Measurements from ENCODE around the gene KCNMB2.

Gene KCNMB2

DNA sequence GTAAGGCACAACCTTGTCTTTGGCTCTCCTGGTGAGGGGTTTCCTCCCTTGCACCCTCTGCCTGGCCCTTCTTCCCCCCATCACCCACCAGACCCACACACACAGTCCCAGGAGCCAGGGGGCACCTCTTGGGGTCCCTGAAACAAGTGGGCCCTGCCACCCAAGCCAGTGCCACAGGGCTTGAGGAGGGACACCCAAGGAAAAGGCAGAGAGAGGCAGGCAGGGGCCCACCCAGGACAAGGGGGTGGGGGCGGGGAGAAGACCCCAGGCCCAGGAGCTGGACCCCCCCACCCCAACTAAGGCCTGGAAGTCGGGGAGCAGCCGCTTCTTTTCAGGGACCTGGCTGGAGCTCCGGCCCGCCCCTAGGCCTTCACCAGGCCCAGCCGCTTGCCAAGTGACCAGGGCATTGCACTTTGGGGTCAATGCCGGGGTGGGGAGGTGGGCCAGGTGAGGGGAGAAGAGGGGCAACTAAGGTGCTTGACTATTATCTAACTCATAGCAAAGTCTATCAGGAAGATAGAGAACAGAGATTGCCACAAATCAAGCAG lies 88.9 kb downstream of the KCNMB2 start:
- DNase-seq = no peak
- in situ Hi-C loops (cut with MboI; ENCODE audit: low pct_unique_long_range_greater_than_20kb, low sequenced_read_pairs) = no loop called here

DNA sequence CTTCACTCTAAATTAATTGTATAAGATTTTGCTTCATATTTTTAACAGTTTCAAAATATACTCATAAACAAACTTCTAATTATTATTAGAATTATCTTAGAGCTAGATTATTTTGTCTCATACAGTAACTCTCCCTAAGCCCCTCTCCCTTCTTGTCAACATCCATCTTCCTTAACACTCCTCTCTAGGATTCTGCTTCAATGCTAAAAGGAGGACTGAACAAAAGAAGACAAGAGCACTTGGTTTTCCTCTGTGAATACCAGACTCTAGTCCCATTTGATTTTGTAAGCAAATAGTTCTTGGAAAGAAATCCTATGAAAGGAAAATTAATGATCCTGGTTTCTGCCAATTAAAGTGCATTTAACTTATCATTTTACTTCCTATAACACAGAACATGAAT lies 91.8 kb downstream of the KCNMB2 start:
- DNase-seq = no peak
- in situ Hi-C loops (cut with MboI; ENCODE audit: low pct_unique_long_range_greater_than_20kb, low sequenced_read_pairs) = no loop called here

DNA sequence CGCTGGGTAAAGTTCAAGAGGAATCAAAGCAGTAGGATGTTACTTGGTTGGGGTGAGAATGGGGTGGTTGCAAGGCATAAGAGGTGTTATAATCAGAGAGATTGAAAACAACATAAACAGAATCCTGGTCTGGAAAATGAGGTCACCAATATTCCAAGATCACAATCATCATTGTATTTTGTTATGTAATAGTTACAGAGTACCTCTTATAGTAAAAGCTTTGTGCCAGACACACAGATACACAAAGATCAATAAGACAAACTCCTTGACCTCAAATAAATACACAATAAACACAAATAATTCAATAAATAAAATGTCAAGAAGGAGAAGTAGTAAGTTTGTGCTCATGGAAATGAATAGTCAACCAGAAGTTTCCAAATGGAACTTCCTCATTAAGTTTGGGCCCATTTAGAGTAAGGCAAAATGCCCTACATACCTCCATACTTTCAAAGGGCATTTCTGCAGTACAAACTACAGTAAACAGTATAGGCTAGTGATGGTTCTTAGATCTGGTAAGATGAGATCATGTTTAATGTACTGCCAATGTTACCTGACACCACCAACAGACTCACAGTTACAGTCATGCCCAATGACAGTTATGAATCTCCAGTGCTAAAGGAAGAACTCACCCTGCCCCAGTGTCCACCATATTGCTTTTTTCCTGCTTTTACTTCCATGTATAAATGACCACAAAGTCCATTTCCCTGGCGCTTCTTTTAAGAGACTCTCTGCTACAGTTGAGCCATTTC lies 93.4 kb downstream of the KCNMB2 start:
- in situ Hi-C loops (cut with MboI; ENCODE audit: low pct_unique_long_range_greater_than_20kb, low sequenced_read_pairs) = no loop called here
- DNase-seq = no peak

DNA sequence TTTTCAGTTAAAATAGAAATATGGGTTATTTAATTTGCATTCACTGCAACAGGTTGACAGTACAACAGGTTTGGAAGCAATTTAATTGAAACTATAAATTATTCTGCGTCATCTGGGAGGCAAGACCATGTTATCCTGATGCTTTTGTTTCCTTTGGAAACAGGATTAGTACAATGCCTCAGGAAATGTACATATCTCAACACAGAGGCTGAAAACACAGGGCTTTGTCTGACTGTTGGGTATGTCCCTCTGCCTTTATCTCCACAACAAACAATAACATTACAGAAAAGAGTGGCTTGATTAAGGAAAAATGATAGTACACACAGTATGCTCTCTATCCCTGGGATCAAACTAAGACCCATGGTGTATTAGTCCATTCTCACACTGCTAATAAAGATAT lies 95.7 kb downstream of the KCNMB2 start:
- DNase-seq = no peak
- in situ Hi-C loops (cut with MboI; ENCODE audit: low pct_unique_long_range_greater_than_20kb, low sequenced_read_pairs) = no loop called here

DNA sequence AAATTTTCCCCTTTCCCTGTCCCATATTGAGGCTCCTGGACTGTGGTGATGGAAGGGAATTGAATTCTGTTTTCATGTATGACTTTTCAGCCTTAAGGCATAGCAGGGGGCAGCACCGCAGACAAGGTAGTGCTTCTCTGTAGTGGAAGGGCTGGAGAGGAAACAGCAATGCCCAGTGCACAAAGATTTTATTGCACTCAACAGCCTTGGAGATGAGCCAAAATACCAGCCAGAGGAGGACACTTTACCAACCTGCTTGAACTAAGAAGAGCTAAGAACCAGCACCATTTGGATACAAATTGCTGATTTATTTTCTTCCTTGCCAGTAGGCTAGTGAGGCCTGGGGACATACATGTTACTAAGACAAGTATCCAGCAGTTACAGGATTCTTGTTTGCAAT lies 98.7 kb downstream of the KCNMB2 start:
- in situ Hi-C loops (cut with MboI; ENCODE audit: low pct_unique_long_range_greater_than_20kb, low sequenced_read_pairs) = no loop called here
- no peak for DNase-seq

DNA sequence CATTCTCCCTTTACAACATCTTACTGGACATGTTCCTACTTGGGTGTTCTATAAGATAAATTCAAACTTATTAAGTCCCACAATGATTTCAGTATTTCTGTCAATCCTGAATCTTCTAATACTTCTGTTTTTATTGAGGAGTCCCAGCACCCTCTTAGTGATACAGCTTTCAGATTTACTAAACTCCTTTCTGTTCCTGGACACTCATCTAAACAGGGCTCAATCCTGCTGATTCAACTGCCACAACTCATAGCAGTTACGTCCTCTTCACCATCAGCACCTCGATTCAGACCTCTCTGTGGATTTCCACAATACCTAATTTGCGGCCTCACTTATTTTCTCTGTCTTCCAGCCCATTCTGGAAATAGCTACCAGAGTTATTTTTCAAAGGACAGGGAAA lies 101.6 kb downstream of the KCNMB2 start:
- no peak for DNase-seq
- in situ Hi-C loops (cut with MboI; ENCODE audit: low pct_unique_long_range_greater_than_20kb, low sequenced_read_pairs) = no loop called here

DNA sequence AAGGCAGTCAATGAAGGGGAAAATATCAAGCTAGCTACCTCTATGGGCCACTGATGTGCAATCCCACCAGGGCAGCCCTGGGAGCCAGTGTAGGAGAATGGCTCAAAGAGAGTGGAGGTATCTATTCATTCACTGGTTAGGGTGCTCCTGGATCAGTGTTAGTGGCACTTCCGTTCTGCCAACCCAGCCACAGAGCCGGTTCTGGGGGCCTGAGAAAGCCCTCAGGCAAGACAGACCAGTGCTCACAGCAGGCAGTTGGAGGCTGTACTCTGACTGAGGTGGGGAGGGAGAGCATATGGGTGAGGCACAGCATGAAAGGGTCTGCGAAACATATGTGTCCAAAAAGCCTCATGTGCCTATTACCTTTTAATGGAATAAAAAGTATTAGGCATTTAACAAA lies 109.3 kb downstream of the KCNMB2 start:
- in situ Hi-C loops (cut with MboI; ENCODE audit: low pct_unique_long_range_greater_than_20kb, low sequenced_read_pairs) = no loop called here
- DNase-seq = no peak

DNA sequence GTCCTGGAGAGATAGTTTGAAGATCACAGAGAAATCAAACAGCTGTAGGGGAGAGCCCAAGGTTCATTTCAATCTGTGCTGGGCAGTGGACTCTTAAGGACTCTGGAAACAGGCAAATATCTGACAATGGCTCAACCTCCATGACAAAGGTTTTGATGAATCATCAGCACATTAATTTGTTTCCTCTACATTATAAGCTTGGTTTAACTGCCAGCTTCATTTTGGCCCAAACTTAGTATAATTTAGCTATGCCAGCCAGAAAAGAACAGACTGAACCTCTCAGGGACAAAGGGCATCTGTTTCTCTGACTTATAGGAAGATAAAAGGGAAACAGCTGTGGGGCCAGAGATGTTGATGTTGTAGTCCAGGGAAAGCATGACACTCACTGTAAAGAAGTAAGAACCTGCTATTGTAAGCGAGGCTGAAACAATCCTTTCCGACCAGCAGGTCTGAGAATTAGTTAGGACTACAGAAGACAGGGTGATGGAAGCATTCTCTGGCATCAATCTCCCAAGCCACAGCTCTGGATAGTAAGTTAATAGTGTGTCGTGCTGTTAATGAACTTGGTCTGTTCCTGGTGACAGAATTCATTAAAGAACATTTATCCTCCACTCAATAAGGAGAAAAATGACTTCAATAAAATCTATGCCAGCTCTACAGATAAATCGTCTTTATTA lies 110.1 kb downstream of the KCNMB2 start:
- no peak for DNase-seq
- in situ Hi-C loops (cut with MboI; ENCODE audit: low pct_unique_long_range_greater_than_20kb, low sequenced_read_pairs) = no loop called here

DNA sequence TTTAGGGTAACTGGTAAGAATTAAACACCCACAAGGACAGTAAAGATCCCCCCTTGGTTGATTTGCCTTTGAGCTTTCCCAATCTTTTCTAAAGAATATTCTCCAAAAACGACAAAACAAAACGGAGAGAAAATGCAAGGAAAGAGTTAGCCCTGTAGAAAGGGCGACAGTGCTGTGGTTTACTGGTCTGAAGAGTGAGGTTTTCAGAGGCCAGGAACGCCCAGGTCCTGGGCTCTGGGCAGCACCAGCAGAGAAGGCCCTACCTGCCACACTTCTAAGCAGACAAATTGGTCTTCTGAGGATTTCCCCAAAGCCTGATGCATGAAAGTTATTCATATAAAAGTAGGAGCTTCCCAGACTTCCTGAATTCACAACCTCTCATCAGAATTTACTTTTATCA lies 119.3 kb downstream of the KCNMB2 start:
- DNase-seq = no peak
- in situ Hi-C loops (cut with MboI; ENCODE audit: low pct_unique_long_range_greater_than_20kb, low sequenced_read_pairs) = no loop called here

DNA sequence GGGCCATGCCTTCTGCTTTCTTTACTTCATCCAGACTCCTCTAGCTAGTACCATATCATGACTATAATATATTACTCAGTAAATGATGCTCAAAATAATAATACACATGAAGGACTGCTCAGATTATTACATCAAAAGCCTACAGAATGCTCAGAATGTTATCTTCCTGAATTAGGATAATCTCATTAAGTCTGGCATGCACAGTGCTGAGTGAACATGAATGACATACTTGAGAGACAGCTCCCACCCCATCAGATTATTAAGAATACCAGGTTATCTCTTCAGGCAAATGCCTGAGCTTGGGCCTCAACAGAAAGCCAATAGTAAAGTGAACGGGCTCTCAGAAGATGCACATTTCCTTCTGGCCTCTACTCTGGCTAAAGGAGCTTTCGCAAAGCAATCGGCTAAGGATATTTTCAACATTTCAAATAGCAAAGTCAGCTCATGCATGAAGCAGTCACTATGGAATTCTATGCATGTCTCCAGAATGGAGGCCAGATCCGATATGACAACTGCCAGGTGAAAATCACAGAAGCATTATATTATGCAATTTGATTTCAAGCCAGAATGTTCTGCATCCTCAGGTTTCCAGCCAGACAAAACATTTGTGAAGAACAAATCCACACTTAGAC lies 122.6 kb downstream of the KCNMB2 start:
- in situ Hi-C loops (cut with MboI; ENCODE audit: low pct_unique_long_range_greater_than_20kb, low sequenced_read_pairs) = no loop called here
- no peak for DNase-seq

DNA sequence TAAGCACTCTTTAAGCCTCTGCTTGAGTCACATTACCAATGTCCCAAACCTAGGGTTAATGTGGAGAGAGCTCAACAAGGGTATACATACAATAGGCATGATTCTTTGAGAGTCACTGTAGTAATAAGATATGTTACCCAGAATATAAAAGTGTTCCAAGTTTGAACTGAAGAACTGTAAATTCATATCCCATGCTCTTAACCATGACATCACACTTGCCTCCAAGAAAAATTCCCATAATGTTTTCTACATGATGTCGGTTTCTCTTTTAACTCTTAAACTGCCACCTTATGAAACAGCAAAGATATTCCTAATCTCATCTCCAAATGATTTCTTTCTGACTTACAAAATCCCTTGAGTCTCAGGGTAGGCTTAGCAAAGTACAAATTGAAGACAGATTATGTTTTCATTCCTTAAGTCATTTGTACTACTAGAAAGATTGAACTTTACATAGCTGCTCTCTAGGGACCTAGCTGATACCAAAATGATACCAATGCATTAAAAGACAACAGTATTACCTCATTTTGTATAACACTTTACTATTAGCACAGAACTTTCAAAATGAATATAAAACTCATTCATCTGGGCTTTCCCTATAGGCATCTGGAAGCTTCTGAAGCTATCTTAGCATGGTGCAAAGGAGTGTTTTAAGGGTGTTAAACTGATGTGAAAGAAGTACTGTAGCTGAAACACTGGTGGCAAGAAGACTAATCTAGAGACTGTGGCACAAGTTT lies 127.1 kb downstream of the KCNMB2 start:
- DNase-seq = no peak
- in situ Hi-C loops (cut with MboI; ENCODE audit: low pct_unique_long_range_greater_than_20kb, low sequenced_read_pairs) = no loop called here

DNA sequence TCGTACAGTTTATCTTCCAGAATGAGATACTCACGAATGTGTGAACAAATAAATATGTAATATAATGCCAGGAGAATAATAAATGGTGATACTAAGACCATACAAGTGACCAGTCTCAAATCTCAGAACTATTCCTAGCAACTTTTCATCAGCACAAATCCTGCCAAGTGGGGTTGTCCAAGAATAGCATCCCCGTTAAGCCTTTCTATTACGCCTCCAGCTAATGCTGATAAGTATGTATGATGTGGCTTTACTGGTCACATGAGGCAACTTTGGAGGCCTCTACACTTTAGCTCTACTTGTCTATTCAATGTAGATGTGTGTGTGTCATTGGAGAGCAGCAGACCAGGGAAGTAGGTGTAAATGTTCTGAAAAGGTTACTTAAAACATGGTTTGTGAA lies 129.5 kb downstream of the KCNMB2 start:
- no peak for DNase-seq
- in situ Hi-C loops (cut with MboI; ENCODE audit: low pct_unique_long_range_greater_than_20kb, low sequenced_read_pairs) = no loop called here

DNA sequence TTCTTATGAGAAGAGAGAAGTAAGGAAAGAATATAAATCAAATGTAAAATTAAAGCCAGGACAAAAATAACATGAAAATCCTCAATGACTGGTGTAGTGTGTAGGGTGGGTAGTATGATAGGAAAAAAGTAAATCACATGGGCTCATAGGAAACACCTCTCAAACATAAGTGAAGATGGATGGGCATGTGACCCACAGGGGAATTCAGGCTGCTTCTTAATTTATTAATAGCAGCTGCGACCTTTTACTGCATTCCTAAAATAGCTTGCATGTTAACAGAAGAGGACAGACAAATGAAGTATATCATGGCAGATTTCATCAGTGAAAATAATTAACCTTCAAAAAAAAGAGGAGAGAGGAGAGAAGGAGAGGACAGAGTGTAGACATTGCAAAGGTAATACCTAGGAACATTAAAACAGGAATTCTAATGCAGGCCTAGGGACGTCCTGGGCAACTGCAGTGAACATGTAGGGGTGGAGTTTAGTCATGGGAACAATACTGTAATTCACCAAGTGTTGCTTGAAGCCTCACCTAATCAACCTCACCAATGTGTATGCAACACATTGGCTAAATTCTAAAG lies 132.9 kb downstream of the KCNMB2 start:
- no peak for DNase-seq
- in situ Hi-C loops (cut with MboI; ENCODE audit: low pct_unique_long_range_greater_than_20kb, low sequenced_read_pairs) = no loop called here

DNA sequence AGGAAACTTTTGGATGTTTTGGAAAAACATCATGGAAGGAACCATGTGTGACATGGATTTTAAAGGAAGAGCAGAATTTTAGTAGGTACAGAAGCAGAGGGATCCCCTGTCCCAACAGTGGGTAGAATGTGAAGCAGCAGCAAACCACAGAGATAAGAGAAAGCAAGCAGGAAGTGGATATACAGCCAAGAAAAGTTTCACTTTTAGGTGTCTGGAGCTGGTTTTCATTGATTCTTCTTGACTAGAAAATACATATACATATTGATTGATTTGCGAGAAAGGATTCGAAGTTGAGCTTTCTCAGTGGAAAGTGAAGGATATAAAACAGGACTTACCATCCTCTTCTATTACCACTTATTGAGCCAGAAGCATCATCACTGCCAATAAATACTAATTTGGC lies 133.5 kb downstream of the KCNMB2 start:
- in situ Hi-C loops (cut with MboI; ENCODE audit: low pct_unique_long_range_greater_than_20kb, low sequenced_read_pairs) = no loop called here
- DNase-seq = no peak

DNA sequence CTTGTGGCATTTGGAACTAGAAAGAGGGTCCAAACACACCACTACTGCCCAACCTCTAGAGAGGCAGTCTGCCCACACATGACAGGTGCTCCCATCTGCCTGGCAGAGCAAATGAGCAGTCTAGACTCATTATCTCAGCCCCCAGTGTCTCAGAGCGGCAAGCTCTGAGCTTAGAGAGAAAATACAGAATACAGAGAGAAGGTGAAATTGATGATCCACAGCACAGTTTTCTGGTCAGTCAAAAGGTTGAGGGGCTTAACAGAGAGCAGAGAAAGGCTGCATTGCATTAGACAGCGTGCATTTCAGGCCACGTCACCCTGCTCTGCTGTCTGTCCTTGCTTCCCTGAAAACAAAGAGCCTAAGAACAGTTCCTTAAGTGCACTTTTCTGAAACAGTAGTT lies 135.1 kb downstream of the KCNMB2 start:
- no peak for DNase-seq

DNA sequence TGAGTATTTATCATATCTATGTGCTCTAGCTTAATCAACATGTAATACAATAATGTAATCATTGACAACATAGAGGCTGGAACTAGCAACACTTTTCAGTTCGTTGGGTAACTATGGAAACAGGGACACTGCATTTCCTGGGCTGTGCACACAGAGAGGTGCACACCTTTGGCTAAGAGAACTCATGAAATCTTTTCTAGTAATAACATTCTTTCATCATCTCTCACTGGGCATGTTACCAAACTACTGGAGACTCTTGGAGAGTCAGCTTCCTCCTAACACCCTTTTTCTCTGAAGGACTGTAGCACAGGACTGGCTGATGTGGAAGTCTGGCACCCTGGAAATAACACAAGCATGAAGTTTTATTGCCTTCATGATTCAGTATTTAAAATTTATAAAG lies 135.6 kb downstream of the KCNMB2 start:
- in situ Hi-C loops (cut with MboI; ENCODE audit: low pct_unique_long_range_greater_than_20kb, low sequenced_read_pairs) = no loop called here
- no peak for DNase-seq

More for the DNA sequence above, 135.1 kb downstream of the KCNMB2 start:
- in situ Hi-C loops (cut with MboI; ENCODE audit: low pct_unique_long_range_greater_than_20kb, low sequenced_read_pairs) = no loop called here

DNA sequence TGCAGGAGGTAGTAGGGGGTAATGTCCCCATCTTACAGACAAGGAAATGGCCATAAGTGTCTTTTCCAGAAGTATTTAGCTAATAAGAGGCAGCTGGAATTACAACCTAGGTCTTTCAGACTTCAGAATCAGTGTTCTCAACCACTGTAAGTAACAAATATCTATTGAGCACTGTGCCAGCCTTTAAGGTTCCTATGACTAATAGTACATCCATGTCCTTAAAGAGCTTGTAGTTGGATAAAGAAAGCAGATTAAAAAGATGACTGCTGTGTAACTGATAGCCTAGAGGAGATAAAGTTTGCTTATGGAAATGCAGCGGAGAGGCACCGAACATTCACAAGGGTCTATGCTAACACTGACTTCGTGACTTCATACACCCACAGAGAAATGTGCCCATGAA lies 136.0 kb downstream of the KCNMB2 start:
- no peak for DNase-seq

DNA sequence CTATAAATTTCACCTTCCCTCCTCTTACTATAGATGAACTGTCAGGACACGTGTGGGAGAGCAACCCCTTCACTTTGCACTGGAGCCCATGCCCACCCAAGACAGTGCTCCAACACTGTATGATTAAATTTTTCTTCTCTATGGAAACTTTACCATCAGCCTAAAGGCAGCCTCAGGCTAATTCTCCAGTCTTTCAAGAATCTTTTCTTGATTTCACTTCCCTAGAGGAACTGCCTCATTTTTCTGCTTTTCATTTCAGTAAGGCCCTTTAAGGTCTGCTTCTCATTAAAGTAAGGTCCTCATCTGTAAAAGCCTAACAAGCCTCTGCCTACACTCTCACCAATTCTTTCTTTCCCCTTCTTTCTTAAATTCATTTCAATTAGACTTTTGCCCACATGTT lies 137.3 kb downstream of the KCNMB2 start:
- in situ Hi-C loops (cut with MboI; ENCODE audit: low pct_unique_long_range_greater_than_20kb, low sequenced_read_pairs) = no loop called here
- DNase-seq = no peak

More for the DNA sequence above, 136.0 kb downstream of the KCNMB2 start:
- in situ Hi-C loops (cut with MboI; ENCODE audit: low pct_unique_long_range_greater_than_20kb, low sequenced_read_pairs) = no loop called here

DNA sequence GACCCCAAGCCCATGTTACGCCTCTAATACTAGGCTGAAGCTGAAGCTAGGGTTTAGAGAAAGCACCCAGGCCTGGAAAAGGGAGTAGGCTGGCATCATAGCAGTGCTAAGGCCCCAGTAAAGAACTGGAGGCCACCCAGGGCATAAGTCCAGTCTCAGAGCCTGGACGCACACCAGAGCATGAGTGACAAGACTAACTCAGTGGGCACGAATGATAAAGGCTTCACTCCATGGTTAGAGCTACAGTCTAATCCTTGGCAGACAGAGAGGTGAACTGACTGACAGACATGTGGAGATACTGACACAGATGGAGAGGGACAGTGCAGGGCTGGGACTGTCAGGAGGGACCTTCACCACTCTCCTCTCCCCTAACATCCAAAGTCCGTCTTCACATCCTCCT lies 139.8 kb downstream of the KCNMB2 start:
- no peak for DNase-seq
- in situ Hi-C loops (cut with MboI; ENCODE audit: low pct_unique_long_range_greater_than_20kb, low sequenced_read_pairs) = no loop called here
